ENCODE measurements around the gene VWC2.

DNA sequence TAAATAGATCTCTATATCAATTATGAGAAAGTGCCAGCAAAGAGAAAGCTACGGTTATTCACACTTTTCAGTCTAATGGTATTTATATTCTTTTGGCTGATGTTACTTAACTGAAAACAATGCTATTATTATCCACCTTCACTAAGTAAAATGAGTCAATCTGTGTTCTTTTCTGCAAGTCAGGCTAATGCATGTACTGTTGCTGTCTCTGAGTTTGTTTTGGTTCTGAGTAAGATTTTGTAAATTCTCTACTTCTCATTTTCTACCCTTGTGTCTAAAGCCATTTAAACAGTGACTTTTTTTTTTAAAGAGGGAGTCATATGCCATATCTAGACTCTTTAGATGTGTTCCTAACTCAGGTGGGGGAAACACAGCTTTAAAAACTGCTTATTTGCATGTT is 7.5 kb downstream of the VWC2 start:
- TF ChIP-seq CTCF (IDR thresholded peaks at IDR 0.05) (no peak), POLR2AphosphoS5 (IDR thresholded peaks at IDR 0.05; ENCODE audit: low read depth, low read length) (no peak), SIN3A (IDR thresholded peaks at IDR 0.05; ENCODE audit: borderline replicate concordance, insufficient read depth, low read depth, low read length) (no peak), TCF7L2 (IDR thresholded peaks at IDR 0.05; ENCODE audit: low read depth, low read length) (no peak)
